ENCODE measurements around the gene ELMOD1.
"Not testable (repeated sequence)": the region's sequence is repeated elsewhere in the genome, so short reads cannot be mapped to it uniquely, and the experiment has no call there.

Gene ELMOD1

GRCh38 chr11:107590460-107591377 lies at the start of gene ELMOD1:
Gene ELMOD1, plus strand, starts transcription at chr11:107591147. Its CDS starts 27,043 bp downstream, at chr11:107618190.
- DNase-seq (ENCODE audit: low read depth): no peak

- DNase-seq (ENCODE audit: low read depth): peak; percentile 74
These were observed 45.8 kb upstream of the ELMOD1 start for GRCh38 chr11:107545101-107545514.

DNA sequence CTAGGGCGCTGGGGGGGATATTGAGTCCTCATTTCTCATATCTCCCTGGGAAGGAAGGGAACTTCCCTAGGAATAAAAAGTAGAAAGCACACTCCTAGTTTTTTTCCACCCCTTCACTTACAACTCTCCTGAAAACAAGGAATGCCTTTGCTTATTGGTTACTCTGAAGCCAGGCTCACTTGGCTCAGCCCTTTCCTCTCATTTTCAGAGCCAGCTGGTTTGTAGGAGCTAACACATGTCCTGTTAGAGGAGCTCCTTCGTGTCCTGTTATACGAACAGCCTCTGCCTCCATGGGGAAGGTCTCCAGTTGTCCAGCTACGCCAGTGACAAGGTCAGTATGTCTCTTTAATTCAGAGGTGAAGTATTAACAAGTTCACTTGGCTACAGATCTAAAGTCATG lies 43.0 kb upstream of the ELMOD1 start:
- no peak for DNase-seq (ENCODE audit: low read depth)

DNA sequence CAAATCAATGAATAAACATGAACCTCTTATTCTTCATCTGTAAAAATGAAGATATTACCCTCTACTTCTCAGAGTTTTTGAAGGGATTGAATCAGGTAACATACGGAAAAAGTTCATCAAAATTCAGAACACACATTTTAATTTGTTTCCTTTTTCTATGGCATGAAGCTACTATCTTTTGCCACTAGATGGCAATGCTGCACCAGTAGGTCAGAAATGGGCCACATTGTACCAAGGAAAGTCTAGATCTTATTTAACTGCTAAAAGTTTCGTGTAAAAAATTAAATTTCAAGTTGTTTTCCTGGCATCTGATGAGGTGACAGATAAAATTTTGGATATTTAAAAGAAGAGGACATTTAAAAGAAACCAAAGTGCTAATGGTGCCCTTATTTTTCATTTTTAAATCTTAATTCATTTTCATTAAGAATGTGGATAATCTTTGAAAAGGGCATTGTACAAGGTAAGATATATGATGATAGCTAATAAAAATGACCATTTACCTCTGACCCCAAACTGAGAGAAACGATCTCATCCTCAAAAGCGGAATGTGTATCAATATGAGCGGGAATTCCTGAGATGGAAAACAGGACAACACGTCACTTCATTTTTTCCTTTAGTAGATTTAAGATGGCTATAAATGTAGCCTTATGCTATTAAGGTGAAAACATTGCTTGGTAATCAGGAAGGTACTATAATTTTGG lies 41.5 kb upstream of the ELMOD1 start:
- no peak for DNase-seq (ENCODE audit: low read depth)

GRCh38 chr11:107549954-107550285 lies 41.0 kb upstream of the ELMOD1 start:
- DNase-seq (ENCODE audit: low read depth): no peak

DNA sequence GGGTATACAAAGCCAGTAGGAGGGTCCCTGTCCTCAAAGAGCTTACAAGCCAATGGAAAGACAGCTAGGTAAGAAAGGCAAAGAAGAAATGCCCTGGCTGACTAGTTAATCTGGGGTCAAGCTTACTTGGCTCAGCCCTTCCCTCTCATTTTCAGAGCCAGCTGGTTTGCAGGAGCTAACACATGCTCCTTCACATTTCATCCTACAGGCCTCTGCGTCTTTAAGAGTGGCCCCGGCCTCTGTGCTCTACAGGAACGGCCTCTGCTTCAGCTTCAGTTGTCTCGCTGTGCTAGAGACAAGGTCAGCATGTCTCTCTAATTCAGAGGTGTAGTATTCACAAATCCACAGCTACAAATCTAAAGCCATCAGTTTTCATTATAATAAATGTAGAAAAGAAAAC lies 40.6 kb upstream of the ELMOD1 start:
- DNase-seq (ENCODE audit: low read depth): no peak

GRCh38 chr11:107561688-107562087 lies 29.3 kb upstream of the ELMOD1 start:
- no peak for DNase-seq (ENCODE audit: low read depth)

GRCh38 chr11:107562647-107563208 lies 28.2 kb upstream of the ELMOD1 start:
- DNase-seq (ENCODE audit: low read depth): peak; percentile 83

GRCh38 chr11:107563702-107564101 lies 27.2 kb upstream of the ELMOD1 start:
- no peak for DNase-seq (ENCODE audit: low read depth)

DNA sequence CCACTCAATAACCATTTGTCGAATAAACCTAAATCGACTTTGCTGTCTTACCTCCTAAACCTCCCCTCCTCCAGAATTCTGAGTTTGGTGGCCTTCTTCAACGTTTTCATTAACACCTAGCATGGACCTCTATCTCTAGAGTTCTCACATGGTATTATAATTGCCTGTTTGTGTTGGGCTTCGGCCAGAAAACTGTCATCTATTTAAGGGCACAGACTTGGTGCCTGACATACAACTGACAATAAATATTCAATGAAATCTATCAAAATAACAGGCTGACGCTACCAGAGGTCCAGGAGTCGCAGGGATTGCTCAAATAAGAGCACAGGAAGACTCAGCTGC lies 26.1 kb upstream of the ELMOD1 start:
- no peak for DNase-seq (ENCODE audit: low read depth)

DNA sequence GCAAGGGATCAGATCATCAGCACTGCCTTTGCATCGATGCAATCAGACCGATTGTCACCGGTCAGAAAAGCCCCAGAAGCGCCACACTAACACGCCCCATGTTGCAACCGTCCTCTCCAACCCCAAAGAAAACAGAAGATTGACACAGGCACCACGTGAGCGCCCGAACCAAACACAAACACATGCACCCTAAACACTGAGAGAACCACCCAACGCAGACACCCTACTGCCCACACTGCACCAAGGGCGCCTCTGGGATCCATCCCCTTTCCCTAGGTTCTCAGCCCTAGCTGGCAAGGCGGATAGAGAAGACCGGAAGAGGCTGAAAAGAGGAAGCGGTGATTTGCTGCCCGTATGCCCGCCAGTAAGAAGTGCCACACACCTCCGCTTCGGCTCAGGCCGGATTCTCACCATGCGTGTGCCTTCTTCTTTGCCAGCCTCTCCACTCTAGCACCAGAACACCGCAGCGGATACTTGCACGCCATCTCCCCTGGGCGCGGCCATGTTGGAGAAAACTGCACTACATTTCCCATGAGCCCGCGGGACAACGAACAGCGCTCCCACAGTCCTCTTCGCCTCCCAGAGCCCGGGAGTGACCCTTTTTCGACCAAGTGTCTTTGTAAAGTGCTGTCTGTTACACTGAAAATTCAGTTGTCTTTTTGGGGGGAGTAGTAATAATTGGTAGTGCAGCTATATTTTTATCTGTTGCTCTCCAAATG lies 25.6 kb upstream of the ELMOD1 start, which contains the start of gene ALKBH8:
Gene ALKBH8 (minus strand): TSS at position 517 of the 719 bp plus-strand sequence. CDS start 4,842 bp downstream, outside the sequence.
- DNase-seq (ENCODE audit: low read depth): no peak

DNA sequence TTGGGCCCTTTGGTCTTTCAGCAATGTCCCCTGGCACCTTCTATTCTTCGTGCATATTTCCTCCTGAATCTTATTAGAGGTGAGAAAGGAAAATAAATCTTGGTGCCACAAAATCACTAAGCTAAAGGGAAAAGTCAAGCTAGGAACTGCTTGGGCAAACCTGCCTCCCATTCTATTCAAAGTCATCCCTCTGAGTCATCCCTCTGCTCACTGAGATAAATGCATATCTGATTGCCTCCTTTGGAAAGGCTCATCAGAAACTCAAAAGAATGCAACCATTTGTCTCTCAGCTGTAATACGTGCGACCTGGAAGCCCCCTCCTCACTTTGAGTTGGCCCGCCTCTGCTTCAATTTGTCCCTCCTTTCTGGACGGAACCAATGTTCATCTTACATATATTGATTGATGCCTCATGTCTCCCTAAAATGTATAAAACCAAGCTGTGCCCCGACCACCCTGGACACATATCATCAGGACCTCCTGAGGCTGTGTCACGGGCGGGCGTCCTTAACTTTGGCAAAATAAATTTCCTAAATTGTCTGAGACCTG lies 24.9 kb upstream of the ELMOD1 start:
- not testable (repeated sequence) for DNase-seq (ENCODE audit: low read depth)

DNA sequence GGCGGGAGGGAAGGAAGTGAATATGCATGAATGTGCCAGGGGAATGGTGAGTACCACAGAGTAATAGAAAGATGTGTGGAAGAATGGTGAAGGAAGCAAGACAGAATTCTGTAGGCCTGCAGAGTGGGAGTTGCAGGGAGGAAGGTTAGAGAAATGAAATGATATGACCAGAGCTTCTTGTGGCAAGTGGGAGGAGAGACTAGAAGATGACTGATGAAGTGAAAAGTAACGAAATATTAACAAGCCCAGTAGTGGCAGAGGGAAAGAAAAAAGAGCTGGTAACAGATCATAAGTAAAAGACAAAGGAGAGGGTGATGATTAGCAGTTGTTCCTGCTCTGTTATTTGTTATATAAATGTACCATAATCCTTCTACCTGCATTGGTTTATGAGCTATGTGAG lies 24.4 kb upstream of the ELMOD1 start:
- DNase-seq (ENCODE audit: low read depth): no peak

DNA sequence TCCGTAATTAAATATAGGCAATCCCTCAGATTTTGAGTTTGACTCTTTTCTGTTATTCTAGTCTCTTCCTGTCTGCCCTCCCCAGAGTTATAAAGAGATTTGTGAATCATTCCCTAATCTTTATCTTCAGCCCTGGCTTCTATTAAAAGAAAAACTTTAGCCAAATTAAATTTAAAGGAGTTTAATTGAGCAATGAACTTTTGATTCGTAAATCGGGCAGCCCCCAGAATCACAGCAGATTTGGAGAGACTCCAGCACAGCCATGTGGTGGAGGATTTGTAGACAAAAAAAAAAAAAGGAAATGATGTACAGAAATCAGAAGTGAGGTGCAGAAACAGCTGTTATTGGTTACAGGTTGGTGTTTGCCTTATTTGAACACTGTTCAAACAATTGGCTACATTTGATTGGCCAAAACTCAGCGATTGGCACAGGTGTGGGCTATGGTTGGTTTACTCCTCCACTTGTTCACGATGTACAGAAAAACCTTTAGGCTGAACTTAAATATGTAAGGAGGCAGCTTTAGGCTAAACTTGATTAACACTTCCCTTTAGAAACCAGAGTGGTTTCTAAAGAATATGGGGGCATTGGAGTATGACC lies 23.1 kb upstream of the ELMOD1 start:
- no peak for DNase-seq (ENCODE audit: low read depth)

GRCh38 chr11:107570015-107570414 lies 20.9 kb upstream of the ELMOD1 start:
- DNase-seq (ENCODE audit: low read depth): no peak

GRCh38 chr11:107573438-107573837 lies 17.5 kb upstream of the ELMOD1 start:
- DNase-seq (ENCODE audit: low read depth): no peak

DNA sequence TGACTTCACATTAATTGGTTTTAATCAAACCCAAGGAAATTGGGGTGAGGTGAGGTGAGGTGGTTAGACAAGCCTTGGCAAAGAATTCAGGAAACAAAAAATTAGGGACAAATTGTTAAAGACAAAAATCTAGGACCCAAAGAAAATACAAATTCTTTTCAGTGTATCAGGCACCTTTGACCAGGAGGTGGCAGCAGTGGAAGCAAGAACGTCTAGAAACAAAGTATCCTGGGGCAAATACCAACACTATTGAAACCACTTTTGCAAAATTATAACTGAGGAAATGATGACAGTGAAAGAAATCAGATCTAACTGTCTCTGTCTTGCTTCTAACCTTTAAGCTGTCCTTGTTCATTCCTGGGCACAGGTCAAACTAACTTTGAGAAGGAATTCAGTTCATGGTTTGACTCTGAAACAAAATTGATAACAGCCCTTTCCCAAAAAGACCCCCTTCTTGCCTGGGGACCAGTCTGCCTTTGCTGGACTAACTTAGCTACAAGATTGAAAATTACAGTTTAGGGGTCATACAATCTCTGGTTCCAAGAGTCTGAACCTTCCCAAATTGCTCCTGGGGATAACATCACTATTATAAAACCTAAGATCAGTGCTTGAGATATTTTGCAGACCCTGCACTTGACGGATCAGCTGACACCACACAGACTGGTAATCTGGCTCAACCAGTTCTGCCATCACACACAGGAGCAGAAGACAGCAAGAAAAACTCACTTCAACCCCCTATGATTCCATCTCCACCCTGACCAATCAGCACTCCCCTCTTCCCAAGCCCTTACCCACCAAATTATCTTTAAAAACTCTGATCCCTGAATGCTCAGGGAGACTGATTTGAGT lies 14.2 kb upstream of the ELMOD1 start:
- not testable (repeated sequence) for DNase-seq (ENCODE audit: low read depth)

- no peak for DNase-seq (ENCODE audit: low read depth)
These were observed 13.6 kb upstream of the ELMOD1 start for GRCh38 chr11:107577346-107577711.

DNA sequence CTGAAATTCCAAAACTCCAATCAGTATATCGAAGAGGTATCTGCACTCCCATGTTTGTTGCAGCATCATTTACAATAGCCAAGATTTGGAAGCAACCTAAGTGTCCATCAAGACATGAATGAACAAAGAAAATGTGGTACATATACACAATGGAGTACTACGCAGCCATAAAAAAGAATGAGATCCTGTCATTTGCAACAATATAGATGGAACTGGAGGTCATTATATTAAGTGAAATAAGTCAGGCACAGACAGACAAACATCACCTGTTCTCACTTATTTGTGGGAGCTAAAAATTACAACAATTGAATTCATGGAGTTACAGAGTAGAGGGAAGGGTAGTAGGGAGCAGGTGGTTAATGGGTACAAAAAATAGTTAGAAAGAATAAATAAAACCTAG lies 11.8 kb upstream of the ELMOD1 start:
- DNase-seq (ENCODE audit: low read depth): not testable (repeated sequence)

GRCh38 chr11:107581147-107581546 lies 9.8 kb upstream of the ELMOD1 start:
- no peak for DNase-seq (ENCODE audit: low read depth)

All from non-pigmented ciliary epithelial cell (primary cell).